ENCODE measurements around the gene GAL3ST1. TPM values are rescaled to one million over a fixed set of nuclear protein-coding genes. Genes with fewer than 3 reads are reported as not detected.

The GAL3ST1 gene
- total RNA-seq, 1 donor from 2014 or later, result 4.3 TPM

DNA sequence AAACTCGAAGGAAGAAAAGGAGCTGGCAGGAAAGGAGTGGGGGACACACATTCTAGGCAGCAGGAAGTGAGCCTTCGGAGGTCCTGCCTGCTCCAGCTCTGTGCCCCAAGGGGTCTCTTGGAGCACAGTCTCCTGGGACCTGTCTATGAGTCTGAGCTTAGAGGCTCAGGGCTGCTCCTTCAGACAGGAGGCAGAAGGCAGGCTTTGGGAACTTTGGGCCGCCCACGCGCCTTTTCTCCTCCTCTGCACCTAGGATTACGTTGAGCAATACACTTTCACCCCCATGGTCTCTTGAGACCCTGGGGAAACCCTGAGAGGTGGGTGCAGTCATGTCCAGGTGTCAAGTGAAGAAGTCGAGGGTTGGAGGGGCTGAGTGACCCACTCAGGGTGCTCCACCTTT, 33.5 kb upstream of the GAL3ST1 start:
- Histone ChIP-seq H4K20me1 (ENCODE audit: low read depth) (no peaks in the 10 kb centered on the region), H2AFZ (replicated peaks) (no peak overlapping the region), H3K4me1 (peaks cover 30% of the 10 kb centered on the region), H3K9ac (no peak overlapping the region), H3K4me3 (peak overlapping the region; percentile 58), H3K36me3 (no peaks in the 10 kb centered on the region), H3K9me3 (ENCODE audit: low read depth) (no peaks in the 10 kb centered on the region), H3F3A (ENCODE audit: low read depth) (peaks cover 23% of the 10 kb centered on the region), H3K27ac (no peak overlapping the region), H3K79me2 (ENCODE audit: low read depth) (peaks cover 24% of the 10 kb centered on the region), H3K4me2 (peak overlapping the region; percentile 91), H3K27me3 (no peaks in the 10 kb centered on the region)
- TF ChIP-seq, protein P1, sequence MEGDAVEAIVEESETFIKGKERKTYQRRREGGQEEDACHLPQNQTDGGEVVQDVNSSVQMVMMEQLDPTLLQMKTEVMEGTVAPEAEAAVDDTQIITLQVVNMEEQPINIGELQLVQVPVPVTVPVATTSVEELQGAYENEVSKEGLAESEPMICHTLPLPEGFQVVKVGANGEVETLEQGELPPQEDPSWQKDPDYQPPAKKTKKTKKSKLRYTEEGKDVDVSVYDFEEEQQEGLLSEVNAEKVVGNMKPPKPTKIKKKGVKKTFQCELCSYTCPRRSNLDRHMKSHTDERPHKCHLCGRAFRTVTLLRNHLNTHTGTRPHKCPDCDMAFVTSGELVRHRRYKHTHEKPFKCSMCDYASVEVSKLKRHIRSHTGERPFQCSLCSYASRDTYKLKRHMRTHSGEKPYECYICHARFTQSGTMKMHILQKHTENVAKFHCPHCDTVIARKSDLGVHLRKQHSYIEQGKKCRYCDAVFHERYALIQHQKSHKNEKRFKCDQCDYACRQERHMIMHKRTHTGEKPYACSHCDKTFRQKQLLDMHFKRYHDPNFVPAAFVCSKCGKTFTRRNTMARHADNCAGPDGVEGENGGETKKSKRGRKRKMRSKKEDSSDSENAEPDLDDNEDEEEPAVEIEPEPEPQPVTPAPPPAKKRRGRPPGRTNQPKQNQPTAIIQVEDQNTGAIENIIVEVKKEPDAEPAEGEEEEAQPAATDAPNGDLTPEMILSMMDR (IDR thresholded peaks at IDR 0.05), result no peak
- TF ChIP-seq EZH2phosphoT487 (IDR thresholded peaks at IDR 0.05), result no peak
- no peak for TF ChIP-seq EZH2 (IDR thresholded peaks at IDR 0.05)
- no peak for DNase-seq (ENCODE audit: low spot score)
- Mint-ChIP-seq H3K27me3 (ENCODE audit: insufficient read depth, low read depth) (peaks cover 15% of the 10 kb centered on the region), H3K9me3 (no peaks in the 10 kb centered on the region), H3K27ac (peak overlapping the region; percentile 97), H3K4me3 (peak overlapping the region; percentile 91), H3K4me1 (peaks cover 53% of the 10 kb centered on the region), H3K36me3 (peaks cover 6% of the 10 kb centered on the region)

GRCh38 chr22:30607300-30607930, 33.0 kb upstream of the GAL3ST1 start:
- Histone ChIP-seq H3K9ac (no peak overlapping the region), H3K36me3 (no peaks in the 10 kb centered on the region), H4K20me1 (ENCODE audit: low read depth) (no peaks in the 10 kb centered on the region), H3K4me3 (peak overlapping the region; percentile 58), H3K27ac (peak overlapping the region; percentile 91), H3K27me3 (no peaks in the 10 kb centered on the region), H3K4me2 (peak overlapping the region; percentile 91), H3F3A (ENCODE audit: low read depth) (peaks cover 23% of the 10 kb centered on the region), H2AFZ (replicated peaks) (no peak overlapping the region), H3K79me2 (ENCODE audit: low read depth) (peaks cover 24% of the 10 kb centered on the region), H3K4me1 (peaks cover 30% of the 10 kb centered on the region), H3K9me3 (ENCODE audit: low read depth) (no peaks in the 10 kb centered on the region)
- H3K27ac Mint-ChIP-seq, result peak overlapping the region; percentile 97
- peaks cover 53% of the 10 kb centered on the region for H3K4me1 Mint-ChIP-seq
- peak; percentile 28 for DNase-seq (ENCODE audit: low spot score)
- H3K4me3 Mint-ChIP-seq, result peak overlapping the region; percentile 91
- H3K27me3 Mint-ChIP-seq (ENCODE audit: insufficient read depth, low read depth), result peaks cover 15% of the 10 kb centered on the region
- TF ChIP-seq, protein P1 (IDR thresholded peaks at IDR 0.05), result no peak
- TF ChIP-seq EZH2 (IDR thresholded peaks at IDR 0.05), result no peak
- no peak for TF ChIP-seq EZH2phosphoT487 (IDR thresholded peaks at IDR 0.05)
- peaks cover 6% of the 10 kb centered on the region for H3K36me3 Mint-ChIP-seq
- H3K9me3 Mint-ChIP-seq, result no peaks in the 10 kb centered on the region

GRCh38 chr22:30606455-30607299, 32.2 kb upstream of the GAL3ST1 start, which contains the start of gene TCN2:
Gene TCN2, plus strand, starts transcription at chr22:30607174. Its CDS starts 158 bp downstream, at chr22:30607332.
- no peak for TF ChIP-seq EZH2phosphoT487 (IDR thresholded peaks at IDR 0.05)
- TF ChIP-seq, protein P1 (IDR thresholded peaks at IDR 0.05), result no peak
- no peak for TF ChIP-seq EZH2 (IDR thresholded peaks at IDR 0.05)
- Histone ChIP-seq H3K4me2 (peak within 1 kb of the TSS; percentile 91), H3K27me3 (no peaks in the 10 kb centered on the region), H3K9me3 (ENCODE audit: low read depth) (no peaks in the 10 kb centered on the region), H2AFZ (replicated peaks) (no peak within 1 kb of the TSS), H3F3A (ENCODE audit: low read depth) (peaks cover 23% of the 10 kb centered on the region), H3K27ac (peak within 1 kb of the TSS; percentile 91), H4K20me1 (ENCODE audit: low read depth) (no peaks in the 10 kb centered on the region), H3K4me3 (peak within 1 kb of the TSS; percentile 58), H3K79me2 (ENCODE audit: low read depth) (peaks cover 24% of the 10 kb centered on the region), H3K4me1 (peaks cover 30% of the 10 kb centered on the region), H3K36me3 (no peaks in the 10 kb centered on the region), H3K9ac (no peak within 1 kb of the TSS)
- peak; percentile 96 for DNase-seq (ENCODE audit: low spot score)
- Mint-ChIP-seq H3K27me3 (ENCODE audit: insufficient read depth, low read depth) (peaks cover 15% of the 10 kb centered on the region), H3K4me3 (peak within 1 kb of the TSS; percentile 91), H3K27ac (peak within 1 kb of the TSS; percentile 97), H3K4me1 (peaks cover 56% of the 10 kb centered on the region), H3K36me3 (peaks cover 6% of the 10 kb centered on the region), H3K9me3 (no peaks in the 10 kb centered on the region)

Measured in neural progenitor cell (in vitro differentiated cells).